ENCODE measurements around the gene TAF1C. TPM values are rescaled to one million over a fixed set of nuclear protein-coding genes. Genes with fewer than 3 reads are reported as not detected.

The TAF1C gene
- total RNA-seq, 1 donor from 2014 or later = 61.1 TPM

- peaks cover 2% of the 10 kb centered on the region for H3K27me3 Mint-ChIP-seq
- DNase-seq = no peak
- H3K4me3 Mint-ChIP-seq = no peak overlapping the region
- H3K36me3 Mint-ChIP-seq (ENCODE audit: low read depth) = no peaks in the 10 kb centered on the region
- no peak overlapping the region for H3K27ac Mint-ChIP-seq
- intact Hi-C loops (cut with micrococcal nuclease) = no loop called here
- H3K4me1 Mint-ChIP-seq = peaks cover 7% of the 10 kb centered on the region
- no peaks in the 10 kb centered on the region for H3K9me3 Mint-ChIP-seq
Measured at GRCh38 chr16:84199097-84199496, 12.2 kb upstream of the TAF1C start.

- no peak overlapping the region for H3K27ac Mint-ChIP-seq
- intact Hi-C loops (cut with micrococcal nuclease) = no loop called here
- H3K9me3 Mint-ChIP-seq = no peaks in the 10 kb centered on the region
- DNase-seq = no peak
- no peaks in the 10 kb centered on the region for H3K36me3 Mint-ChIP-seq (ENCODE audit: low read depth)
- peaks cover 13% of the 10 kb centered on the region for H3K4me1 Mint-ChIP-seq
- H3K27me3 Mint-ChIP-seq = peaks cover 2% of the 10 kb centered on the region
- no peak overlapping the region for H3K4me3 Mint-ChIP-seq
Measured at GRCh38 chr16:84198401-84198800, 11.5 kb upstream of the TAF1C start.

- DNase-seq = no peak
- H3K36me3 Mint-ChIP-seq (ENCODE audit: low read depth) = no peaks in the 10 kb centered on the region
- no peak overlapping the region for H3K4me3 Mint-ChIP-seq
- H3K27ac Mint-ChIP-seq = no peak overlapping the region
- H3K9me3 Mint-ChIP-seq = no peaks in the 10 kb centered on the region
- intact Hi-C loops (cut with micrococcal nuclease) = no loop called here
- peaks cover 2% of the 10 kb centered on the region for H3K27me3 Mint-ChIP-seq
- peaks cover 17% of the 10 kb centered on the region for H3K4me1 Mint-ChIP-seq
Measured at GRCh38 chr16:84197466-84198128, 10.7 kb upstream of the TAF1C start.

- peaks cover 17% of the 10 kb centered on the region for H3K4me1 Mint-ChIP-seq
- H3K27ac Mint-ChIP-seq = no peak overlapping the region
- peaks cover 2% of the 10 kb centered on the region for H3K27me3 Mint-ChIP-seq
- no peak overlapping the region for H3K4me3 Mint-ChIP-seq
- H3K9me3 Mint-ChIP-seq = no peaks in the 10 kb centered on the region
- no peaks in the 10 kb centered on the region for H3K36me3 Mint-ChIP-seq (ENCODE audit: low read depth)
- DNase-seq = no peak
- intact Hi-C loops (cut with micrococcal nuclease) = no loop called here
Measured at GRCh38 chr16:84196727-84197394, 10.0 kb upstream of the TAF1C start.

GRCh38 chr16:84196101-84196500 lies 9.2 kb upstream of the TAF1C start:
- Mint-ChIP-seq H3K36me3 (ENCODE audit: low read depth) (no peaks in the 10 kb centered on the region), H3K4me1 (peaks cover 17% of the 10 kb centered on the region), H3K9me3 (no peaks in the 10 kb centered on the region), H3K27ac (no peak overlapping the region), H3K4me3 (no peak overlapping the region), H3K27me3 (peaks cover 2% of the 10 kb centered on the region)
- intact Hi-C loops (cut with micrococcal nuclease) = no loop called here
- DNase-seq = no peak

GRCh38 chr16:84195201-84196093 lies 8.6 kb upstream of the TAF1C start:
- H3K4me1 Mint-ChIP-seq = peaks cover 17% of the 10 kb centered on the region
- H3K4me3 Mint-ChIP-seq = no peak overlapping the region
- no peaks in the 10 kb centered on the region for H3K36me3 Mint-ChIP-seq (ENCODE audit: low read depth)
- DNase-seq = no peak
- H3K27ac Mint-ChIP-seq = no peak overlapping the region
- intact Hi-C loops (cut with micrococcal nuclease) = no loop called here
- H3K27me3 Mint-ChIP-seq = peaks cover 2% of the 10 kb centered on the region
- H3K9me3 Mint-ChIP-seq = no peaks in the 10 kb centered on the region

GRCh38 chr16:84194470-84195200 lies 7.8 kb upstream of the TAF1C start:
- intact Hi-C loops (cut with micrococcal nuclease) = no loop called here
- no peaks in the 10 kb centered on the region for H3K36me3 Mint-ChIP-seq (ENCODE audit: low read depth)
- no peak overlapping the region for H3K4me3 Mint-ChIP-seq
- peaks cover 17% of the 10 kb centered on the region for H3K4me1 Mint-ChIP-seq
- peaks cover 2% of the 10 kb centered on the region for H3K27me3 Mint-ChIP-seq
- DNase-seq = peak; percentile 82
- H3K27ac Mint-ChIP-seq = peak overlapping the region; percentile 19
- H3K9me3 Mint-ChIP-seq = no peaks in the 10 kb centered on the region

- H3K27me3 Mint-ChIP-seq = peaks cover 1% of the 10 kb centered on the region
- H3K4me3 Mint-ChIP-seq = peak overlapping the region; percentile 39
- peak overlapping the region; percentile 71 for H3K27ac Mint-ChIP-seq
- DNase-seq = no peak
- no peaks in the 10 kb centered on the region for H3K36me3 Mint-ChIP-seq (ENCODE audit: low read depth)
- intact Hi-C loops (cut with micrococcal nuclease) = no loop called here
- peaks cover 17% of the 10 kb centered on the region for H3K4me1 Mint-ChIP-seq
- no peaks in the 10 kb centered on the region for H3K9me3 Mint-ChIP-seq
Measured at GRCh38 chr16:84194018-84194417, 7.2 kb upstream of the TAF1C start.

- intact Hi-C loops (cut with micrococcal nuclease) = no loop called here
- DNase-seq = peak; percentile 68
- H3K4me3 Mint-ChIP-seq = peak overlapping the region; percentile 39
- H3K4me1 Mint-ChIP-seq = peaks cover 17% of the 10 kb centered on the region
- H3K27me3 Mint-ChIP-seq = no peaks in the 10 kb centered on the region
- no peaks in the 10 kb centered on the region for H3K36me3 Mint-ChIP-seq (ENCODE audit: low read depth)
- H3K9me3 Mint-ChIP-seq = no peaks in the 10 kb centered on the region
- peak overlapping the region; percentile 71 for H3K27ac Mint-ChIP-seq
Measured at GRCh38 chr16:84193480-84193879, 6.6 kb upstream of the TAF1C start.

- intact Hi-C loops (cut with micrococcal nuclease) = no loop called here
- Mint-ChIP-seq H3K36me3 (ENCODE audit: low read depth) (no peaks in the 10 kb centered on the region), H3K4me3 (no peak overlapping the region), H3K27me3 (no peaks in the 10 kb centered on the region), H3K4me1 (peaks cover 17% of the 10 kb centered on the region), H3K27ac (no peak overlapping the region), H3K9me3 (no peaks in the 10 kb centered on the region)
- no peak for DNase-seq
Measured at GRCh38 chr16:84191466-84191865, 4.6 kb upstream of the TAF1C start.

GRCh38 chr16:84190731-84191388 lies 4.0 kb upstream of the TAF1C start, which contains the start of gene ADAD2:
ADAD2 (plus strand) TSS chr16:84191157; CDS start chr16:84191231, 74 bp downstream.
- Mint-ChIP-seq H3K27me3 (no peaks in the 10 kb centered on the region), H3K9me3 (no peaks in the 10 kb centered on the region), H3K4me1 (peaks cover 20% of the 10 kb centered on the region), H3K4me3 (no peak within 1 kb of the TSS), H3K36me3 (ENCODE audit: low read depth) (no peaks in the 10 kb centered on the region), H3K27ac (no peak within 1 kb of the TSS)
- intact Hi-C loops (cut with micrococcal nuclease) = no loop called here
- DNase-seq = peak; percentile 64

GRCh38 chr16:84184775-84185174 lies 2.1 kb downstream of the TAF1C start:
- H3K27ac Mint-ChIP-seq = peak overlapping the region; percentile 71
- no peaks in the 10 kb centered on the region for H3K9me3 Mint-ChIP-seq
- peaks cover 18% of the 10 kb centered on the region for H3K4me1 Mint-ChIP-seq
- H3K27me3 Mint-ChIP-seq = no peaks in the 10 kb centered on the region
- H3K36me3 Mint-ChIP-seq (ENCODE audit: low read depth) = peaks cover 26% of the 10 kb centered on the region
- no peak for DNase-seq
- intact Hi-C loops (cut with micrococcal nuclease) = loop anchor here (5.0 kb wide), 2 partner anchors 232 to 838 kb away; partner anchors contain the start of gene OSGIN1
- peak overlapping the region; percentile 94 for H3K4me3 Mint-ChIP-seq
